D721Med (cell line): ENCODE measurements around the gene XPNPEP3.

Experiments used
- DNase-seq: peaks from one replicate; pipeline ENCODE4 v3.0.0; 2011; ENCODE audit warnings: low spot score; ENCODE audit not compliant: insufficient read length
- FAIRE-seq: peaks from 2 replicates; lab custom pipeline; 2011; peaks lifted over from hg19 to GRCh38; lab: Jason Lieb, UNC
- TF ChIP-seq, protein P1 (sequence below): IDR thresholded peaks from 2 replicates; pipeline ENCODE4 v1.5.1; 2012; ENCODE audit warnings: mild to moderate bottlenecking, control low read depth; ENCODE audit not compliant: insufficient read depth; ENCODE audit errors: missing control alignments

XPNPEP3 gene

DNA sequence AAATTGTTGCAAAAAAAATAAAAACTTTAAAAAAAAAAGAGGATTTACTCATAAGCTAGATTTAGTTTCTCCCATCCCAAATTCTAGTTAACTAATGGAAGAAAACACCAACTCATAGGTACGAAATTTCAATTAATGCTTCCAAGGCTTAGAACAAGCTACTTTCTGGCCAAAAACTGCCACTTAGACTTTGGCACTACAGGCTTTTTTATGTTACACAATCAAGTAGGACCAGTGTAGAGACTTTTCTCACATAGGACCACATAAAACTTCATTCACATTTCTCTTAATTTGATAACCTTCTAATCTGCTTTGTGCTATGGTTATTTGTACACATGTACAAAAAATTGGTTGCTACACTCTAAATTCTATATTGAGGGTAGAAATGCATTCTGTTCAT lies 3.6 kb upstream of the XPNPEP3 start:
- no peak for DNase-seq
- TF ChIP-seq, protein P1, sequence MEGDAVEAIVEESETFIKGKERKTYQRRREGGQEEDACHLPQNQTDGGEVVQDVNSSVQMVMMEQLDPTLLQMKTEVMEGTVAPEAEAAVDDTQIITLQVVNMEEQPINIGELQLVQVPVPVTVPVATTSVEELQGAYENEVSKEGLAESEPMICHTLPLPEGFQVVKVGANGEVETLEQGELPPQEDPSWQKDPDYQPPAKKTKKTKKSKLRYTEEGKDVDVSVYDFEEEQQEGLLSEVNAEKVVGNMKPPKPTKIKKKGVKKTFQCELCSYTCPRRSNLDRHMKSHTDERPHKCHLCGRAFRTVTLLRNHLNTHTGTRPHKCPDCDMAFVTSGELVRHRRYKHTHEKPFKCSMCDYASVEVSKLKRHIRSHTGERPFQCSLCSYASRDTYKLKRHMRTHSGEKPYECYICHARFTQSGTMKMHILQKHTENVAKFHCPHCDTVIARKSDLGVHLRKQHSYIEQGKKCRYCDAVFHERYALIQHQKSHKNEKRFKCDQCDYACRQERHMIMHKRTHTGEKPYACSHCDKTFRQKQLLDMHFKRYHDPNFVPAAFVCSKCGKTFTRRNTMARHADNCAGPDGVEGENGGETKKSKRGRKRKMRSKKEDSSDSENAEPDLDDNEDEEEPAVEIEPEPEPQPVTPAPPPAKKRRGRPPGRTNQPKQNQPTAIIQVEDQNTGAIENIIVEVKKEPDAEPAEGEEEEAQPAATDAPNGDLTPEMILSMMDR, result no peak
- FAIRE-seq, result no peak

- DNase-seq (no peak), FAIRE-seq (no peak)
- TF ChIP-seq, protein P1, result no peak
These were observed 3.0 kb upstream of the XPNPEP3 start for GRCh38 chr22:40853961-40854360.

GRCh38 chr22:40855071-40855978 lies 1.6 kb upstream of the XPNPEP3 start:
- FAIRE-seq (no peak), DNase-seq (no peak)
- TF ChIP-seq, protein P1, result no peak

DNA sequence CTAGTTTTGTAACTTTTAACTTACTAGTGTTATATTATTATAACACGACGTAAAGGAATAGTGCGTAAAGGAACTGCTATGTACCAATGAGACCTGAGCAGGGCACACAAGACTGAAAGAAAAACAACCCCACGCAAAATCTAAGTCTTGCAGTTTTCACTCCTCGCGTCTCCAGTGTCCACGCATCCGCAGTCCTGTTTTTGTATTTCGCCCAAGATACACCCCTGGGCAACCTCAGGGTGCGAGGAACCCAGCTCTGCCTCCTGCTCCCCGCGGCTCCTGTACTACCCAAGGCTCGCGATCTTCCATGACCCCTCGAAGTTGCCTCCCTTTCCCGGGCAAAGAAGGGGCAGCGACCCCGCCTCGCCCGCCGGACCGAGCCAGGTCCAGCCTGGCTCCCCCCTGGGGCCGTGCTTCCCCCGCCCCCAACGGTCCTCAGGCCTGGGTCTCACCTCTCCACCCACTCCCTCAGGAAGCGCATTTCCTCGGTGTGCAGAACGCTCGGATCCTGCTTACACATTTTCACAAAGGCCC lies 902 bp upstream of the XPNPEP3 start:
- DNase-seq (no peak), FAIRE-seq (no peak)
- TF ChIP-seq, protein P1, result no peak

GRCh38 chr22:40857309-40857855 lies 434 bp downstream of the XPNPEP3 start:
- DNase-seq (no peak), FAIRE-seq (no peak)
- TF ChIP-seq, protein P1, result no peak

DNA sequence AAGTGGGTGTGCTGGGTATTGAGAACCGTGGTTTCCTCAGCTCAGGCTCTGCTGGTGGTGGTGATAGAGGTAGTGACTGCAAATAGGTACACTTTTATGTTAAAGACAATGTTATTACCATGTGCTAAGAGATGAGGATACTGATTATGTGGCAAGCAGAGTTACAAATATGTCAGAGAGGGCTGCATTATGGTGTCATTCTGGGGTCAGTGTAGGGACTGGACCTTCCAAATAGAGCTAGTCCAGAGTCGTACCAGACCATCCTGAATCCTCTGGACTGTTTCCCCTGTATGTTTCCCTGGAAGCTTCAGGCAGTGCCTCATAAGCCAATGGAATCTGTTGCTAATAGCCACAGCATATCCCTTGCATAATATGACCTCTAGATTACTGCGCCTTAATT lies 5.1 kb downstream of the XPNPEP3 start, which contains the start of gene DNAJB7:
Gene DNAJB7 (minus strand): TSS at position 101 of the 400 bp plus-strand sequence. CDS start 119 bp downstream, outside the sequence.
- TF ChIP-seq, protein P1, result no peak
- no peak for DNase-seq
- no peak for FAIRE-seq

- TF ChIP-seq, protein P1, result no peak
- FAIRE-seq (no peak), DNase-seq (no peak)
These were observed 5.6 kb downstream of the XPNPEP3 start for GRCh38 chr22:40862537-40862936.
